A673 (cell line): ENCODE data around the gene BTNL2. TPM values are rescaled to one million over a fixed set of nuclear protein-coding genes. Genes with fewer than 3 reads are reported as not detected.

ENCODE experiments used
- BruUV-seq: library from RNA; stranded (reverse); fragments of 400-500 nt; replicated peaks from 2 replicates; lab custom pipeline; 2021; lab: Mats Ljungman, UMichigan
- CTCF ChIA-PET: fragments of 300-600 bp; sonication (Branson Sonifier 250); formaldehyde crosslinking; loops from one replicate; lab custom pipeline; 2022; ENCODE audit warnings: antibody characterized with exemption; lab: Charles Lee
- POLR2A ChIA-PET: fragments of 300-600 bp; sonication (Branson Sonifier 250); formaldehyde crosslinking; loops from one replicate; lab custom pipeline; 2022; ENCODE audit warnings: antibody characterized with exemption; ENCODE audit not compliant: low non-redundant PET; lab: Charles Lee
- DNase-seq: peaks from one replicate; pipeline ENCODE4 v3.0.0-alpha.2; 2015; ENCODE audit warnings: low spot score
- H3K27ac ChIP-seq: fragments of 200-600 bp; sonication (generic); 2 replicates; pipeline ENCODE4 v1.5.1; 2016; ENCODE audit warnings: mixed run types, low read depth, mild to moderate bottlenecking, mixed read lengths, antibody characterized with exemption, low read length; ENCODE audit not compliant: poor library complexity, severe bottlenecking
- H3K27me3 ChIP-seq: fragments of 200-600 bp; sonication (generic); replicated peaks from 2 replicates; pipeline ENCODE4 v1.6.1; 2017; ENCODE audit warnings: mixed run types, low read depth, mild to moderate bottlenecking, mixed read lengths, antibody characterized with exemption, low read length; ENCODE audit not compliant: insufficient read depth, poor library complexity
- H3K36me3 ChIP-seq: fragments of 200-600 bp; sonication (generic); 2 replicates; pipeline ENCODE4 v1.6.1; 2016; ENCODE audit warnings: mixed run types, mild to moderate bottlenecking, mixed read lengths, antibody characterized with exemption, low read length; ENCODE audit not compliant: insufficient read depth, poor library complexity, severe bottlenecking
- H3K4me1 ChIP-seq: fragments of 200-600 bp; sonication (generic); 2 replicates; pipeline ENCODE4 v1.6.1; 2017; ENCODE audit warnings: mixed run types, mild to moderate bottlenecking, mixed read lengths, antibody characterized with exemption, low read length; ENCODE audit not compliant: insufficient read depth, poor library complexity, severe bottlenecking
- H3K4me3 ChIP-seq: fragments of 200-600 bp; sonication (generic); 2 replicates; pipeline ENCODE4 v1.5.1; 2016; ENCODE audit warnings: low read depth, mixed run types, mild to moderate bottlenecking, mixed read lengths, low read length; ENCODE audit not compliant: poor library complexity, severe bottlenecking
- H3K9me3 ChIP-seq: fragments of 200-600 bp; sonication (generic); 2 replicates; pipeline ENCODE4 v1.6.1; 2016; ENCODE audit warnings: mixed run types, low read depth, mild to moderate bottlenecking, mixed read lengths, antibody characterized with exemption, low read length; ENCODE audit not compliant: poor library complexity, severe bottlenecking
- CTCF ChIP-seq: fragments of 300-800, 200-600 bp; sonication (generic); conservative IDR thresholded peaks from 2 replicates; pipeline ENCODE4 v1.5.1; 2017; ENCODE audit warnings: low read depth, mild to moderate bottlenecking, antibody characterized with exemption, low read length, moderate library complexity, mixed read lengths
- EZH2 ChIP-seq: fragments of 200-600 bp; sonication (generic); IDR thresholded peaks from 2 replicates; pipeline ENCODE4 v1.6.1; 2017; ENCODE audit warnings: borderline replicate concordance, low read depth, mild to moderate bottlenecking, mixed read lengths, antibody characterized with exemption, low read length; ENCODE audit not compliant: poor library complexity, severe bottlenecking
- intact Hi-C: fragments of 100-400 bp; cut with micrococcal nuclease; formaldehyde crosslinking; loops from one replicate; pipeline ENCODE4 v1.10.0; 2022; ENCODE audit not compliant: unreplicated experiment
- total RNA-seq: library from RNA; stranded (reverse); gene quantifications from 2 replicates; pipeline ENCODE4 v1.2.3, GENCODE V29; 2021

The BTNL2 gene
- total RNA-seq, 1 experiment from 2014 or later, result not detected

- H3K36me3 ChIP-seq, result no peaks in the 10 kb centered on the region
- intact Hi-C loops, result no loop called here
- CTCF ChIA-PET, result interaction anchor here (0.6 kb wide), 1 partner anchor 437 kb away, joined by 5 read pairs; the partner anchor contains the start of gene TAP2
- no peaks in the 10 kb centered on the region for H3K4me1 ChIP-seq
- H3K9me3 ChIP-seq, result no peaks in the 10 kb centered on the region
- no peak overlapping the region for H3K4me3 ChIP-seq
- DNase-seq, result no peak
- H3K27me3 ChIP-seq, result peaks cover 35% of the 10 kb centered on the region
- BruUV-seq, result no TSS peak
- H3K27ac ChIP-seq, result no peak overlapping the region
- POLR2A ChIA-PET, result no interaction called here
- TF ChIP-seq EZH2 (no peak), CTCF (no peak)
Observed at GRCh38 chr6:32401284-32401963, 5.6 kb downstream of the BTNL2 start.

DNA sequence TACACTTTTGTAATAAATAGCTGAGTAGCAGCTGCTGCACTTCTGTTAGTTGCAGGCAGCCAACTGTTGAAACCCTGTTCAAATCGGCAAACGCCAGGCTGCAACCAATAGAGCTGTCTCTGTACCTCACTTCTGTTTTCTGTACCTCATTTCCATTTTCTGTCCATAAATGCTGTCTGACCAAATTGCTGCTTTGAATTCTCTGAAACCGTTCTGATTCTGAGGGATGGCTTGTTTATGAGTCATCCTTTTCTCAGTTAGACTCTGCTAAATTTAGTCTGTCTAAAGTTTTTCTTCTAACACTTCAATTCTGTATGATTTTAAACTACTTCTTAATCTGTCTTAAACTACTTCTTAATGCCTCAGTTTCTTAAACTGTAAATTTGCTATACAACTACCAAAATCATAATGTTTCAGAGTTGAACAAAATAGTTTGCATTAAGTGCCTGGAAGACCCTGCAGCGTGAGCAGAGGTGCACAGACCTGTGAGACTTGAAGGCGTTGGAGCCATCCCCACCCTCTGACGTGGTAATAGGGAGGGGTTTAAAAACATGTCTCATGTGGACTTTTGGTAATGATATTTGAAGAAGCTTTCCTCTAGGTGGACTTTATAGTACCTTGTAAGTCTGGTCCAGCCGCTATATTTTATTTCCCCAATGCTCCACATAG is 9.6 kb downstream of the BTNL2 start:
- Histone ChIP-seq H3K27me3 (no peaks in the 10 kb centered on the region), H3K4me1 (no peaks in the 10 kb centered on the region), H3K27ac (no peak overlapping the region), H3K36me3 (no peaks in the 10 kb centered on the region), H3K9me3 (no peaks in the 10 kb centered on the region), H3K4me3 (no peak overlapping the region)
- intact Hi-C loops, result no loop called here
- DNase-seq, result no peak
- ChIA-PET CTCF (interaction anchor here (0.6 kb wide), 1 partner anchor 872 kb away, joined by 4 read pairs; no protein-coding TSS in a partner anchor), POLR2A (interaction anchor here (0.7 kb wide), 1 partner anchor 219 kb away, joined by 6 read pairs; no protein-coding TSS in a partner anchor)
- no TSS peak for BruUV-seq
- TF ChIP-seq EZH2 (no peak), CTCF (no peak)

GRCh38 chr6:32396028-32396427 is 11.0 kb downstream of the BTNL2 start:
- intact Hi-C loops, result no loop called here
- Histone ChIP-seq H3K27me3 (no peaks in the 10 kb centered on the region), H3K4me3 (no peak overlapping the region), H3K9me3 (no peaks in the 10 kb centered on the region), H3K4me1 (no peaks in the 10 kb centered on the region), H3K36me3 (no peaks in the 10 kb centered on the region), H3K27ac (no peak overlapping the region)
- ChIA-PET CTCF (no interaction called here), POLR2A (no interaction called here)
- DNase-seq, result no peak
- TF ChIP-seq EZH2, result no peak
- no peak for TF ChIP-seq CTCF
- no TSS peak for BruUV-seq
